Cerebellar nuclear complex (tissue), 1 donor: Measurements from ENCODE around the gene AXIN1.
"Not testable (repeated sequence)": the region's sequence is repeated elsewhere in the genome, so short reads cannot be mapped to it uniquely, and the experiment has no call there.

Source experiments
- DNase-seq, 2 experiments: peaks; one replicate each; lab custom pipeline; 2025; lab: John Stamatoyannopoulos, UW

The AXIN1 gene

DNA sequence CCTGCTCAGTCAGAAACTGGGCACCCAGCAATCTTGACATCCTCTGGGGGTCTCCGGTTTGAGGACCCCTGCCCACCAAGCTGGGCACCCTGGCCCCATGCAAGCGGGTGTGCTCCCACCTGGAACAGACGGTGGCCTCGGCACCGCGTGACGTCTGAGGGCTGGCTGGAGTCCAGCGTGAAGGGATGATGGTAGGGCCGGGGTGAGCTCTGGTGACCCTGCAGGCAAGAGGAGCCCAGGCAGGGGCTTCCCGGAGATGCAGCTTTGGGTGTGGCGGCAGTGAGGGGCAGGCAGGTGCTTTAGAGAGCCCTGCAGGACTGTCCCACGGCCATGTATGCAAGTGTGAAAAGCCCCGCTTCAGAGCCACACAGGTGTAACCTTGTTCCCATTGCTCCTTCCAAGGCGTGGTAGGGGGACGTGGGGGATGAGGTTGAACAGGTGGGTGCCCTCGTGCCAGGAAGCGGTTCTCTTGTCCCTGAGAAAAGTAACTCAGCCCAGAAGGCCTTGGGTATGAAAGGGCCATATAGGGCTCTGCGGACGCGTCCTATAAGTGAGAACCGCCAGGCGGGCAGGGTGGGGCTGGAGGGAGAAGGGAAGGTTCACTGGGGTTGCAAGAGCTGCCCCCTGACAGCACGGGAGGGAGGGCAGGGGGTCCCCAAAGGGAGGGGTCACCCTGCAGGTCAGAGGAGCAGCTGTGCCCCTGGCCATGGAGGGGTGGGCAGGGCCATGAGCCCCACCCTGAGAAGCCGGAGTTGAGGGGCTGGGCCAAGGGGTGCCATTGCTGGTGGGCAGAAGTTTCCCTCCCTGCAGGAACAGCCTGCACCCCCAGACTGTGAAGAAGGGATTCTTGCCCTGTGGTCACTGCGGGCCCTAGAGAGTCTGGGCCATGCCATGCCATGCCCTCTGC, 86.0 kb downstream of the AXIN1 start:
- DNase-seq, result no peak

DNA sequence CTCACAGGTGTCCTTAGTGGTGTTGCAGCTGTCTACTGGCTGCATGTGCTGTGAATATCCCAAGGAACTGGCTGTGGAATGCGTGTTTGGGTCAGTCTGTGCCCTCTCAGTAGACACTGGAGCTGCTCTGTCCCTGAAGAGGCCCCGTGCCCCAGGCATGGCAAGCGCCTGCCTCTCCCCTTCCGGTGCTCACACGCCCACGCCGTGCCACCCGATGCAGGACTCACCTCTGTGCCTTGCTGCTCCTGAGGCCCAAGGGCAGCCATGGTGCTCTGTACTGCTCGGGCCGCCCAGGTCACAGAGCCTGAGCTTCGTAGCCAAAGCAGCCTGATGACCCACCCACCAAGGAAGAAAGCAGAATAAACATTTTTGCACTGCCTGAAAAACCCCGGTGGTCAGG, 86.8 kb downstream of the AXIN1 start:
- DNase-seq, result no peak

DNA sequence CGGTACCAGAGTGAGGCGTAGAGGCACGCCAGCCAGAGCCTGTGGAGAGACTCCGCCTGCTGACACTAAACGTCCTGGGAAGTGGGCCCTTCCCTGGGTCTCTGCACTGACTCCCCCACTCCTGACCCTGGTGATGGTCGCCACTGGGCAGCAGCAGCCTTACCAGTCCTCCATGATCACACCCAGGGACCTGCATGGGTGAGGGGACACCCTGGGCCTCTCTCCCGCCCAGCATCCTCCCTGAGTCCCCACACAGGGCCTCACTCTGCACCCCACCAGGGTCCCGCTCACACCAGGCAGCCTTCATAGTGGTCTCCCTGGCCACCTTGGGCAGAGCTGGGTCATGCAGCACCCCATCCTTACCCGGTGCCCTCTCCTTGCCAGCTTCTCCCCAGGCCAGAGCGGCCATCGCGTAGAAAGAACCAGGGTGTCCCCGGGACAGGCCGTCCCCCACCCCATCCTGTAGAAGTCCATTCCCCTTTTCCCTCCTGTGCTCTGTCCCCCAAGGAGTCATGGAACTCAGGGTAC, 87.5 kb downstream of the AXIN1 start:
- DNase-seq, result no peak

DNA sequence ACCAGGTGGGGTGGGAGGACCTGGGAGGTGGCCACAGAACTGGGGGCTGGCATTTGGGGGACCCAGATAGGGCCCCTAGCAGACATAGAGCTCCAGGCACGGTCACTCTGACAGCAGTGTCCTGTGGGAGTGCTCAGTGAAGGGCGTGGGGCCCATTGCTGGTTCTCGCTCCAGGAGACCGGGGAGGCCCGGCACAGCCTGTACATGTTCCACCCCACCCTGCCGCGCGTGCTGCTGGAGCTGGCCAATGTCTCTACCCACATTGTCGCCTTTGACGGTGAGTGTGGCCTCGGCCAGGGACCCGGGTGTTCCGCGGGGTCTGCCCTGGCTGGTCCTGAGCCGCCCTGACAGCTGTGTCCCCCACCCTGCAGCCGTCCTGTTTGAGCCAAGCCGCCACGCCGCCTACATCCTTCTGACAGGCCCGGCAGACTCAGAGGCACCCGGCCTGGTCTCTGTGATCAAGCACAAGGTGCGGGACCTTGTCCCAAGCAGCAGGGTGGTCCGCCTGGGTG, 88.0 kb downstream of the AXIN1 start:
- DNase-seq, result no peak

DNA sequence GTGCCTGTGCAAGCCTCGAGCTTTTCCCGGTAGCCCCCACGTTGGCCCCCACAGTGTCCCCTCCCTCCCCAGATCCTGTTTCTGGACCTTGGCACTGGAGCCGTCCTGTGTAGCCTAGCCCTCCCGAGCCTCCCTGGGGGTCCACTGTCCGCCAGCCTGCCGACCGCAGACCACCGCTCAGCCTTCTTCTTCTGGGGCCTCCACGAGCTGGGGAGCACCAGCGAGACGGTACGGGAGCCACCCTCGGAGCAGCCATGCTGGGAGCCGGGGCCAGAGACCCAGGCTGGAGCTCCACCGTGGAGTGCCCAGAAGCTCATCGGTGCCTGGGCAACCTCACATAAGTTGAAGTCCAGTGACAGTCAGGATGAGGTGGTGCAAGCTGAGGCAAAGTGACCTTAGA, 88.6 kb downstream of the AXIN1 start:
- no peak for DNase-seq

DNA sequence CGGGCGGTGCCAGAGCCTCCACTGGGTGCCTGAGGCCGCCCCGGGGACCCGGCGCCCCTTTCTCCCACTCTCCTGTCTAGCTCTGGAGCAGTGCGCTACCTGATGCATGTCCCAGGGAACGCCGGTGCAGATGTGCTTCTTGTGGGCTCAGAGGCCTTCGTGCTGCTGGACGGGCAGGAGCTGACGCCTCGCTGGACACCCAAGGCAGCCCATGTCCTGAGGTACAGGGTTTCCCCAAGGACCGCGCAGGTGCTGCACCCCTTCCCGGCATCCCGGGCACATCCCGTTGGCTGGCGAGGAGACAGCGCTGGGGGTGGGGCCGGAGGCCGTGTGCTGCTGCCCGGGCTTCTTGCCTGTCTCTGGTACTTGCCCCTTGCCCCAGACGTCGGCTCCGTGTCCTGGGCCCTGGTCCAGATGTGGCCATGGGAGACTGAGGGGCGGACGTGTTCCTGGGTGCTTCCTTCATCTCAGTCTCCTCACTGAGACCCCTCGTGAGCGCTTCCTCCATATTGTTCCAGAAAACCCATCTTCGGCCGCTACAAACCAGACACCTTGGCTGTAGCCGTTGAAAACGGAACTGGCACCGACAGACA, 89.2 kb downstream of the AXIN1 start:
- no peak for DNase-seq

DNA sequence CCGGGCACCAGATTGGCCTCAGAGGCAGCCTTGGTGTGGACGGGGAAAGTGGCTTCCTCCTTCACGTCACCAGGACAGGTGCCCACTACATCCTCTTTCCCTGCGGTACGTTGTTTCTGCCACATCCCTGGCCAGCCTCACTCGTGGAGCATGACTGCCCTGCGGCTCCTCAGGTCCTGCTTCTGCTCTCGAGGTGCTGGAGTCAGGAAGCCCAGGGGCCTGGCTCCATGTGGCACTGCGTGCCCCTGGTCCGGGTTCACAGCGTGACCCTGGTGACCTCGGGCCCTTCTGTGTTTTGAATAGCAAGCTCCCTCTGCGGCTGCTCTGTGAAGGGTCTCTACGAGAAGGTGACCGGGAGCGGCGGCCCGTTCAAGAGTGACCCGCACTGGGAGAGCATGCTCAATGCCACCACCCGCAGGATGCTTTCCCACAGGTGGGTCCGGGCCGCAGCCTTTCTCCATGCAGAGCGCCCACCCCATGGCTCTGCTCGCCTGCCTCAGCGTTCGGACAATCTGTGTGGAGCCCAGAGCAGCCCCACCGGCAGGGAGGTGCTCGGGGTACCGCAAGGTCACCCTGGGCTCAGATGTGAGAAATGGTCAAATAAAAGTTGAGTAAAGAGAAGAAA, 90.3 kb downstream of the AXIN1 start:
- no peak for DNase-seq

DNA sequence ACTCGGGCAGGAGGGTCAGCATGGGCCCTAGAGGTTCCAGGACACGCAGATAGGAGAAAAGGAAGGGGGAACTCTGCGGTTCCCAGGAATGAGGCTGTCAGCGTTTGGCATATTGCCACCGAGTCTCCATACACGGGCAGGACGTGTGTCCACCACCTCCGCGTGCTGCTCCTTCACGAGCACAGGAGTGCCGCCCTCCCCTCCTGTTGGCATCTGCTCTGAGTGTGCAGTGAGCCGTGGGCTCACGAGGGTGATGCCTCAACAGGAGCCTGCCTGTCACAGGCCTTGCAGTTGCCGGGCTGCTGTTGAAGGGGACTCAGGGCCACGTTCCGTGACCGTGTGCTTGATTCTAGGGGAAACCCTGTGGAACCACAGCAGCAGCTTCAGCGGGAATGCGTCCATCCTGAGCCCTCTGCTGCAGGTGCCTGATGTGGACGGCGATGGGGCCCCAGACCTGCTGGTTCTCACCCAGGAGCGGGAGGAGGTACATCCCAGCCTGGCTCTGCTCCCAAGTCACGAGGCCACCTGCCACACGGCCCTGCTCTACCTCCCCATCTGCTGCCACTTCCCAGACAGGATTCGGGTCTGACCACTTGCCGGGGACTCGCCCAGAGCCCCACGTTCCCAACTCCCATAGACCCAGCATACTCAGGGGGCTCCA, 91.4 kb downstream of the AXIN1 start:
- DNase-seq, result peak in 1 of 2 experiments; percentile 35

DNA sequence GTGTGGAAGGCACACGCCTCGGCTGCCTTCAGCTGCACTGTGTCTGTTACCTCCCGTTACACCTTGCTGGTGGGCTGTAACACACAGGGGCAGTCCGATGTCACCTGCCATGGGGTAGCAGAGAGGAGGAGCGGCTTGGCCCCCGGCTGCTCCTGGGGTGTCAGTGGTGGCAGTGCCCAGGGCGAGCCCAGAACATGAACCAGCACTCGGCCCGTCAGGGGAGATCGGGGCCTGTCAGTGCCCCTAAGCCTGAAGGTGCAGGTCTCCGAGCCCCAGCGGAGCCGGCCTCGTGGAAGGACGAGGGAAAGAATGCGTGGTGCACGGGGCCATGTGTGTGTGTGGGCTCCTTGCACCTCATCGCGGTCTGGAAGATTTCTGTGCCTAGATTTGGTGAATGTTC, 92.2 kb downstream of the AXIN1 start:
- DNase-seq, result no peak

DNA sequence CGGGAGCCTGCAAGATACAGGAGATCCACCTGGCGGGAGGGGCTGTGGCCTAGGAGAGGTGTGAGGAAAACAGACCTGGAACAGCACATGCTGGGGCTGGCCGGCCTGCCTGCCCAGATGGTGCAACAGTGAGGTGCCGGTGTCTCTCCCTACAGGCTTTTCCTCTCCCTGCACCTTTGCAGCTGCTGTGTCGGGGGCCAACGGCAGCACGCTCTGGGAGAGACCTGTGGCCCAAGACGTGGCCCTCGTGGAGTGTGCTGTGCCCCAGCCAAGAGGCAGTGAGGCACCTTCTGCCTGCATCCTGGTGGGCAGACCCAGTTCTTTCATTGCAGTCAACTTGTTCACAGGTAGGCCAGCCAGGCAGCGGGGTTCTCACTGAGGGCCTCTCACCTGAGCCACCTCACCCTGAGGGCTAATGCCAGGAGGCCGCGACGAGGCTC, 92.7 kb downstream of the AXIN1 start:
- peak; percentile 42 to 60 for DNase-seq

DNA sequence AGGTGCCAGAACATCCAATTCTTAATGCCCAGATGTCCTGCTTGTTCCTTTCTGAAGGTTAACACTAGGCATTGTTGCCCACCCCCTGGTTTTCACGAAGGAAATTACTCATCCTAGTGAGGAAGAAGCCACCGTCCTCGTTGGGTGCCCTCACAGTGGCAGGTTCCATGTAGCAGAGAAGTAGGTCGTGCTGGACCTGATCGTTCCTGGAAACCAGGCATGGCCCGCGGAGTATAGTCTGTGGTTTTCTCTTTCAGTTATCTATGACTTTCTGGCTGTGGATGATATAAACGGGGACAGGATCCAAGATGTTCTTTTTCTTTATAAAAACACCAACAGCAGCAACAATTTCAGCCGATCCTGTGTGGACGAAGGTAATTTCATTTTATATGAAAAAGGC, 93.3 kb downstream of the AXIN1 start:
- DNase-seq, result no peak

DNA sequence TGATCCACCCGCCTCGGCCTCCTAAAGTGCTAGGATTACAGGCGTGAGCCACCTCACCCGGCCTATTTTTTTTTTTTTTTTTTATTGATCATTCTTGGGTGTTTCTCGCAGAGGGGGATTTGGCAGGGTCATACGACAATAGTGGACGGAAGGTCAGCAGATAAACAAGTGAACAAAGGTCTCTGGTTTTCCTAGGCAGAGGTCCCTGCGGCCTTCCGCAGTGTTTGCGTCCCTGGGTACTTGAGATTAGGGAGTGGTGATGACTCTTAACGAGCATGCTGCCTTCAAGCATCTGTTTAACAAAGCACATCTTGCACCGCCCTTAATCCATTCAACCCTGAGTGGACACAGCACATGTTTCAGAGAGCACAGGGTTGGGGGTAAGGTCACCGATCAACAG, 94.4 kb downstream of the AXIN1 start:
- DNase-seq, result not testable (repeated sequence)

DNA sequence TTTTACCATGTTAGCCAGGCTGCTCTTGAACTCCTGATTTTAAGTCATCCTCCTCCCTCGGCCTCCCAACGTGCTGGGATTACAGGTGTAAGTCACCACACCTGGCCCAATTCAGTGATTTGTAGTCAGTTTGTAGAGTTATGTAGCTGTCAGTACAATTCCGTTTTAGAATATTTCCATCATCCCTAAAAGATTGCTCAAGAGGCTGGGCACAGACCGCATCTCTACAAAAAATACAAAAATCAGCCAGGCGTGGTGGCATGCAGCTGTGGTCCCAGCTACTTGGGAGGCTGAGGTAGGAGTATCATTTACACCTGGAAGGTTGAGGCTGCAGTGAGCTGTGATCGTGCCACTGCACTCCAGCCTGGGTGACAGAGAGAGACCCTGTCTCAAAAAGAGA, 97.3 kb downstream of the AXIN1 start:
- DNase-seq, result no peak

DNA sequence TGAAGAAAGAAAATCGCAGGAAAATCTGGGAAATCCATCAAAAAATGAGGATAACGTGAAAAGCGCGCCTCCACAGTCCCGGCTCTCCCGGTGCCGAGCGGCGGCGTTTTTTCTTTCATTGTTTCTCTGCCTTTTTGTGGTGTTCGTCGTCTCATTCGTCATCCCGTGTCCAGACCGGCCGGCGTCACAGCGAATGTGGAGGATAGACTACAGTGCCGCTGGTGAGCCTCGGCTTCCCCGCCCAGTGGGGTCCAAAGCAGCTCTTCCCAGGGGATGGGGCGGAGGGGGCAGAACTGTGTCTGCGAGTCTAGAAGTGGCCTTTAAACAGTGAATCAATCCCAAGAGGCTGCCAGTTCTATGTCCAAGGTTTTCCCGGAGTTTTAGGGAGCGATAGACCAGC, 98.1 kb downstream of the AXIN1 start:
- DNase-seq, result no peak

DNA sequence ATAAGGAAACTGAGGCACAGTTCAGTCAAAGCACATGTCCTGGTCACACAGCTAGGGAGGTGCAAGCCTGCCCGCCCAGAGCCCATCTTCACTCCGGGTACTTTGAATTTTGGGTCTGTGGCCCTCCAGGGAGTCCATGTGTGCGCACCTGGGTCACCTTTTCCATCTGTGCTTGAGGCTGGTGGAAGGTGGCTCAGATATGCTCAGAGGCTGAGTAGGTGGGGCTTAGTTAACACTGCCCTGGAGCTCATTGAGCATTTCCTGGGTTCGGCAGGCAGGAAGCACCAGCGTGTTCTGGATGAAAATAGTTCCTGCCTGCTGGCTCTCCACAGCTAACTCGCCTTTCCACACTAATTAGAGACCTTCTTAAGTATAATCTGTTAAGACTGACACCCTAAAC, 98.7 kb downstream of the AXIN1 start:
- no peak for DNase-seq

DNA sequence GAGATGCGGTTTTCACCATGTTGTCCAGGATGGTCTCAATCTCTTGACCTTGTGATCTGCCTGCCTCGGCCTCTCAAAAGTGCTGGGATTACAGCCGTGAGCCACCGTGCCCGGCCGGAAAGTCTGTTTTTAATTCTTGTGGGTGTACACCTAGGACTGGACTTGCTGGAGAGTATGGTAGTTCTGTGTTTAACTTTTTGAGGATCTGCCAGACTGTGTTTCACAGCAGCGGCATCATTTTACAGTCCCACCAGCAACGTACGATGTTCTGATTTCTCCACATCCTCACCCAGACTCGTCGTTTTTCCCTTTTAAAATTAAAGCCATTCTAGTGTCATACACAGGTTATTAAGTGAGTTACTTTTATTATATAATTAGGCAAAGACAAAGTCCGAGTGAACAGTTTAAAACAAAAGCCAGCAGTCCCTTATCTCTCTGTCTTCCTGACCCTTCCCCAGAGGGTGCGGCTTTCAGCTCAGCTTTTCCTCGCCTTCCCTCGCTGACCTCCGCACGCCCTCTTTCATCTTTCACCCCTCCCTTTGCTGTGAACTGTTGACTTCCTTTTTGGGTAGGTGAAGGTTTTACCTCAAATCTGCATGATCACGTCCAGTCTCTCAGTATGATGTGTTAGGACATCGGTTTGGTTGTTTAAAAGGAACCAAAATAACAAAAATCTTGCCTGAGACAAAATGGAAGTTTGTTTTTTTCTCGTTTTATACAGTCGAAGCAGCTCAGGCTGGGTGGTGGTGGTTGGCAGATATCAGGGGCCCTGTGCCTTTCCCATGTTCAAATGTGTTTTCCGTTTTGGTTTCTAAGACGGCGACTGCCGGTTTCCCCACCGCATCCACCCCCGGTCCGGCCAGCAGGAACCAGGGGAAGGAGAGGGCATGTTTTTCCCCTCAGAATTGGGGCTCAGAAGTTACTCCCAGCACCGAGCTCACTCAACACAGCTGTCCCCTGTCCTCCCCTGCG, 99.9 kb downstream of the AXIN1 start:
- DNase-seq, result no peak

DNA sequence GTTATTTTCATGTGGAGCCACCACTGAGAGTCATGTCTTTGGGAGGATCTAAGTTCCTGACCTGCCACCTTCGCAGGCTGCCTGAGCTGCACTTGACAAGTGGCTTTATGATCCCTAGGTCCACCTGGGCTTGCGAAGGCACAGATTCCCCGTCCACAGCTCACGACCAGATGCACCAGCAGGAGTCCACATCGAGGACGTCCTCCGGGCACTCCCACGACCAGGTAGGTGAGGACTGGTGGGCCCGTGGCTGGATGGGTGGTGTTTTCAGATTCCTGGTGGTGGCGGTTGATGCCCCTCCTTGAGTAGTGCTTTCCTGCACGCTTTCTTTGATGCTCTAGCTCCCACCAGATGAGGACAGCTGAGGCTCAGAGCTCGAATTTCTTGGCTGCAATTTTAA, 103.1 kb downstream of the AXIN1 start:
- DNase-seq, result no peak

DNA sequence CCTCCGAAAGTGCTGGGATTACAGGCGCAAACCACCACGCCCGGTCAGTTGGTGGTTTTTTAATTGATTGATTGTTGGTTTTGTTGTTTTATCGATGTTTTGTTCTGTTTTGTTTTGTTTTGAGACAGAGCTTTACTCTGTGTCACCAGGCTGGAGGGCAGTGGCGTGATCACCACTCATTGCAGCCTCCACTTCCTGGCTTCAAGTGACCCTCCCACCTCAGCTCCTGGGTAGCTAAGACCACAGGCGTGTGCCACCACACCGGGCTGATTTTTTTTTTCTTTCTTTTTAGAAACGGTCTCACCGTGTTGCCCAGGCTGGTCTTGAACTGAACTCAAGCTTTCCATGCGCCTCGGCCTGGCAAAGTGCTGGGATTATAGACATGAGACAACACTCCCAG, 105.5 kb downstream of the AXIN1 start:
- no peak for DNase-seq

DNA sequence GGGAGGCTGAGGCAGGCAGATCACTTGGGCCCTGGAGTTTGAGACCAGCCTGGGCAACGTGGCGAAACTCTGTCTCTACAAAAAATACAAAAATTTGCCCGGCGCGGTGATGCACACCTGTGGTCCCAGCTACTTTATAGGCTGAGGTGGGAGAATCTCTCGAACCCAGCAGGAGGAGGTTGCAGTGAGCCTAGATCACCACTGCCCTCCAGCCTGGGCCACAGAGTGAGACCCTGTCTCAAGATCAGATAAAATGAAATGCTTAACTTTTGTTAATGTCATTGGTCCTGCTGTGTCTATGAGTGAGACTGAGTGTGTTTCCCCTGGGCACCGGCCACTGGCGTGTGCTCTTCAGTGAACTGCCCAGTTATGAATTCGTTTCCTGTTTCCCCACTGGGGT, 107.4 kb downstream of the AXIN1 start:
- no peak for DNase-seq

DNA sequence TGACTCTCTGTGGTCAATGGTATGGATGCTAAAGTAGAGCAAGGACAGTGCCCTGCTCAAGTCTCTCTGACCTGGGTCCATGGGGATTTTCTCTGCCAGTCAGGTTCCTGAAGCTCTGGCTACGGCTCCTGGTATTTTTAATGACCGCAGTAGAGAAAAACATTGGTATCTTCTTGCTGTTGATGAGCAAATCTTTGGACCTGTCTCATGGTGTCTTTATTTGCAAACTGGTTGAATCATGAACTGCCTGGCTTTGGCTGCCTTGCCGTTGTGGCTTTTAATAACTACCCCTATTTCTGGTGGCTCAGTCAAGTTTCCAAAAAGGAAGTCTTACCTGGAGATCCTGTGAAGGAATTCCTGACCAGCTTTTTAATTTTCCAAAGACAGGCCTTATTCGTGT, 109.2 kb downstream of the AXIN1 start:
- DNase-seq, result no peak

DNA sequence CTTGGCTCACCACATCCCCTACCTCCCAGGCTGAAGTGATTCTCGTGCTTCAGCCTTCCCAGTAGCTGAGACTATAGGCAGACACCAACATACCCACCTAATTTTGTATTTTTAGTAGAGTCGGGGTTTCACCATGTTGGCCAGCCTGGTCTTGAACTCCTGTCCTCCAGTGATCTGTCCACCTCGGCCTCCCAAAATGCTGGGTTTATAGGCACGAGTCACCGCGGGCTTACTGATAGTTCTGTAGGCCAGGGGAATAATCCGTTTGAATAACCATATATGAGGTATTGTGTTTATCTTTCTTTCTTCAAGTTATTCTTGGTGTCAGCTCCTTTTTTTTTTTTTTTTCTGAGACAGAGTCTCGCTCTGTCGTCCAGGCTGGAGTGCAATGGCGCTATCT, 110.2 kb downstream of the AXIN1 start:
- DNase-seq, result no peak
